Thoracic aorta (tissue), 2 donors: Measurements from ENCODE around the gene FIGLA. TPM values are rescaled to one million over a fixed set of nuclear protein-coding genes. Genes with fewer than 3 reads are reported as not detected.
A peak's percentile ranks its signal among the peaks of the same experiment; 100 is the strongest.

ENCODE experiments used
- ATAC-seq: fragments of 150-250 bp; one replicate; pipeline ENCODE4 v1.8.0; 2017; ENCODE audit warnings: low read depth; ENCODE audit not compliant: insufficient number of reproducible peaks, low FRiP score
- DNase-seq: peaks from one replicate; pipeline ENCODE4 v3.0.0-alpha.2; 2020; ENCODE audit warnings: low spot score
- H3K27ac ChIP-seq, 2 donors: fragments of 200-600 bp; sonication (generic); 1 replicate in 1 of 2; 2 replicates in 1 of 2; pipeline ENCODE4 v1.5.1; 2016; ENCODE audit warnings: mild to moderate bottlenecking in 2 of 2, moderate library complexity in 2 of 2
- H3K27me3 ChIP-seq: fragments of 200-600 bp; sonication (generic); replicated peaks from 2 replicates; pipeline ENCODE4 v1.6.0; 2016; ENCODE audit warnings: mild to moderate bottlenecking; ENCODE audit not compliant: insufficient read depth
- H3K36me3 ChIP-seq: fragments of 200-600 bp; sonication (generic); one replicate; pipeline ENCODE4 v1.5.1; 2016
- H3K4me1 ChIP-seq, 2 donors: fragments of 200-600 bp; sonication (generic); 1 replicate in 1 of 2; 2 replicates in 1 of 2; pipeline versions ENCODE4 v1.5.1 to v1.6.0; 2016; ENCODE audit warnings: low read depth in 2 of 2, mild to moderate bottlenecking in 1 of 2; ENCODE audit not compliant: control insufficient read depth in 1 of 2
- H3K4me3 ChIP-seq: fragments of 200-600 bp; sonication (generic); 2 replicates; pipeline ENCODE4 v1.5.1; 2016; ENCODE audit warnings: mild to moderate bottlenecking
- H3K9me3 ChIP-seq: fragments of 200-600 bp; sonication (generic); 2 replicates; pipeline ENCODE4 v1.5.1; 2016
- total RNA-seq, 2 donors: library from RNA; depleted of rRNA; stranded (reverse); fragments of >200 nt; gene quantifications; one replicate each; pipeline versions ENCODE4 v1.1.0 to v1.2.3, GENCODE V29; 2016
- TF ChIP-seq, protein P1 (sequence below): fragments of 200-600 bp; sonication (generic); IDR thresholded peaks from one replicate; pipeline ENCODE4 v1.5.1; 2019; ENCODE audit warnings: antibody characterized with exemption

The FIGLA gene
- total RNA-seq, 2 donors from 2014 or later, result not detected

DNA sequence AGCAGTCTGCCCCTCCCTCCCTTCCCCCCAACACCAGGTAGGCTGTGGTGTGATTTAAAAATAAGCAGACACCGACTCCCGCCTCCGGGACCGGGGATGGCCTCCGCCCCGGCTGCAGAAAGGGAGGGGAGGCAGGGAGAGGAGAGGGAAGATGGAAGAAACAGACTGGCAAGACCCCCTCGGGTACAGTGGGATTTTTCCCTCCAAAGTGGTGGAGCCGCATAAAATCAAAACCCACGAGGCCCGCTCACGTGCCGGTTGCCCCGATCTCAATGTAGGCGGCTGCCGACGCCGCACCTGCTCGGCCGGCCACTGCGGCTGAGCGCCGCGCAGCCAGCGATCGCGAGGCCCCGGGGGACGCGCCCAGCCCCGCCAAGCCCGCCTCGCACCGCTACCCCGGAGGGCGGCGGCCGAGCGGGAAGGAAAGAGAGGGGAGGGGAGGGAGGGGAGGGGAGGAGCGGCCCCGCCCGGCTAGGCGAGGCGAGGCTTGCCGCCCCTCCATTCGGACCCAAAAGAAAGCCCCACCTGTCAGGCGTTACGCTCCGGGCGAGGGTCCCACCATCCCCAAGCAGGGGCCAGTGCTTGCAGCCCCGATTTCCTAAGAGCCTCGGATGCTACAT lies 23.3 kb downstream of the FIGLA start:
- no peak overlapping the region for H3K27ac ChIP-seq
- no peaks in the 10 kb centered on the region for H3K36me3 ChIP-seq
- DNase-seq, result no peak
- peak overlapping the region; percentile 71 for H3K4me3 ChIP-seq
- H3K9me3 ChIP-seq, result no peaks in the 10 kb centered on the region
- peaks cover 10% of the 10 kb centered on the region for H3K27me3 ChIP-seq
- H3K4me1 ChIP-seq, result peaks cover 15 to 16% of the 10 kb centered on the region in 2 donors
- ATAC-seq, result no peak
- TF ChIP-seq, protein P1, sequence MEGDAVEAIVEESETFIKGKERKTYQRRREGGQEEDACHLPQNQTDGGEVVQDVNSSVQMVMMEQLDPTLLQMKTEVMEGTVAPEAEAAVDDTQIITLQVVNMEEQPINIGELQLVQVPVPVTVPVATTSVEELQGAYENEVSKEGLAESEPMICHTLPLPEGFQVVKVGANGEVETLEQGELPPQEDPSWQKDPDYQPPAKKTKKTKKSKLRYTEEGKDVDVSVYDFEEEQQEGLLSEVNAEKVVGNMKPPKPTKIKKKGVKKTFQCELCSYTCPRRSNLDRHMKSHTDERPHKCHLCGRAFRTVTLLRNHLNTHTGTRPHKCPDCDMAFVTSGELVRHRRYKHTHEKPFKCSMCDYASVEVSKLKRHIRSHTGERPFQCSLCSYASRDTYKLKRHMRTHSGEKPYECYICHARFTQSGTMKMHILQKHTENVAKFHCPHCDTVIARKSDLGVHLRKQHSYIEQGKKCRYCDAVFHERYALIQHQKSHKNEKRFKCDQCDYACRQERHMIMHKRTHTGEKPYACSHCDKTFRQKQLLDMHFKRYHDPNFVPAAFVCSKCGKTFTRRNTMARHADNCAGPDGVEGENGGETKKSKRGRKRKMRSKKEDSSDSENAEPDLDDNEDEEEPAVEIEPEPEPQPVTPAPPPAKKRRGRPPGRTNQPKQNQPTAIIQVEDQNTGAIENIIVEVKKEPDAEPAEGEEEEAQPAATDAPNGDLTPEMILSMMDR, result no peak

DNA sequence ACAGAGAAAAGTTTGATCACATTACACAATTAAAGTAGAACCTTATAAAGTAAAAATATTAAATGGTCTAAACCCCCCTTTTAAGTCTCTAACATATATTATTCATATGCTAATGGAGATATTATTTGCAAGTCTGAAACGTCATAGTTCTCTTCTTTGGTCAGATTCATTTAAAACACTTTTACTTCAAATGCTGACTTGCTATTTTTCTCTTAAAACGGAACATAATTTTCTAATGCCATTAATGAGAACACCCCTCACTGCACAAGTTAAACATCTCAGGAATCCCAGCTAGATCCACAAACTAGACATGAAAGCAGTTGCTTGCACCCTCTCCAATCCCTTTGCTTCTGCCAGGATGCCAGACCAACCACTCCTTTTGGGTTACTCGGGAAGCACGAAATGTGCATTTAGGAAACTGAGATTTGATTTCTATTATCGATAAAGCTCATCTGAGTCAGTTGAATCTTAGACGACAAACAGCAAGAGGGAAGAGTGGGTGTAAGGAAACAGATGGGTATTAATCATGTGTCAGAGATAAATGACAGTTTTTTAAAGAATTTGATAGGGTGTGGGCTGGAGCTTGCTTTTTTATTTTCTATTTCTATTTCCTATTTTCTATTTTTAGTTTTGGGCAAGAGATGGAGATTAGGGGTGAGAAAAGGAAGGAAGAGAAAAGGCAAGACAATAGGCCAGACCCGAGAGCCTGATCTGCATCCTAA lies 23.9 kb downstream of the FIGLA start:
- ATAC-seq, result no peak
- H3K4me3 ChIP-seq, result peak overlapping the region; percentile 71

DNA sequence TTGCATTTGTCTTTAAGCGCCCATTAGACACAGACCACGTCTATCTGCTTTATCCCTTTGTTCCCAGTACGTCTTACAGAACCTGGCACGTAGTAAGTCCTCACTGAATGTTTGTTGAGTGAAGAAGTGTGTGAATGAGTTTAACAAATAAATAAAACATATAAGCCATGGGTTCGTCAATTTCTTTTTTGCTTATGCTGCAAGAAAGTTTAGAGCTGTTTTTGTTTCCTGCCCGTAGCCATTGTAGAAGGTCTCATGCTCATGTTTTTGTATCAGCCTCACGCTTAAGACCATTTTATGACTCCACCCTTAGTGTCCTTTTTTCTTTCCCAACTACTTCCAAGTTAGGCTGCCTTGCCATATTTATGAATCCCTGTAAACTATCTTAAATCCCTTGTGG lies 24.9 kb downstream of the FIGLA start:
- Histone ChIP-seq H3K9me3 (no peaks in the 10 kb centered on the region), H3K27me3 (peaks cover 10% of the 10 kb centered on the region), H3K4me1 (peaks cover 15 to 16% of the 10 kb centered on the region in 2 donors), H3K27ac (no peak overlapping the region), H3K36me3 (no peaks in the 10 kb centered on the region), H3K4me3 (no peak overlapping the region)
- ATAC-seq (no peak), DNase-seq (no peak)
- TF ChIP-seq, protein P1, result no peak

More for the DNA sequence above, 23.9 kb downstream of the FIGLA start:
- Histone ChIP-seq H3K27me3 (peaks cover 10% of the 10 kb centered on the region), H3K36me3 (no peaks in the 10 kb centered on the region), H3K27ac (no peak overlapping the region), H3K4me1 (peaks cover 15 to 16% of the 10 kb centered on the region in 2 donors), H3K9me3 (no peaks in the 10 kb centered on the region)
- TF ChIP-seq, protein P1, result no peak
- DNase-seq, result no peak

DNA sequence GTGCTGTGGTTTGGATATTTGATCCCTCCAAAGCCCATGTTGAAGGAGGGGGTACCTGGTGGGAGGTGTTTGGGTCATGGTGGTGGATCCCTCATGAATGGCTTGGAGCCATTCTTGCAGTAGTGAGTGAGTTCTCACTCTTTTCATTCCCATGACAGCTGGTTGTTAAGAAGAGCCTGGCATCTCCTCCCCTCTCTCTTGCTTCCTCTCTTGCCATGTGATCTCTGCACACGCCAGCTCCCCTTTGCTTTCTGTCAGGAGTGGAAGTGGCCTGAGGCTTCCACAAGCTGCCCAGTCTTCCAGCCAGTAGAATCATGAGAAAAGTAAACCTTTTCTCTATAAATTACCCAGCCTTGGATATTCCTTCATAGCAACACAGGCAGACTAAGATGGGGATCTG lies 31.0 kb downstream of the FIGLA start:
- TF ChIP-seq, protein P1, result no peak
- no peak overlapping the region for H3K4me3 ChIP-seq
- H3K27ac ChIP-seq, result no peak overlapping the region
- H3K36me3 ChIP-seq, result no peaks in the 10 kb centered on the region
- DNase-seq (no peak), ATAC-seq (no peak)
- no peaks in the 10 kb centered on the region for H3K27me3 ChIP-seq
- no peaks in the 10 kb centered on the region for H3K4me1 ChIP-seq
- no peaks in the 10 kb centered on the region for H3K9me3 ChIP-seq

DNA sequence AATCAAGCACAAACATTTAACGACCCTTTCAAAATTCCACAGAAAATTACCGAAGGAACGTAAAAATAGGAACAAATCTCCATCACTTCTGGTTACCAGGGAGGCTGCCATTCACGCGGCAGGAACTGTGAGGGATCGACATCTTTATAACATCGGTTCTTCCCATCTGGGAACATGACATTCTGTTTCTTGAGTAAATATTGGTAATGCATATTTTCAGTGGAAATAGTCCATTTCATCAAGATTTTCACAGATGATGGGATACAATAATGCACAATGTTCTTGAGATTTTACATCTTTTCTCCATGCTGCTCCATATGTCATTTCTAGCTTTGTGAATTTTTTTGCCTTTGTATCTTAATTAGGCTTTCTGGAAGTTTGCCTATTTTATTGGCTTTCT lies 32.5 kb downstream of the FIGLA start:
- TF ChIP-seq, protein P1, result no peak
- H3K4me3 ChIP-seq, result no peak overlapping the region
- H3K27ac ChIP-seq, result no peak overlapping the region
- H3K4me1 ChIP-seq, result no peaks in the 10 kb centered on the region
- ATAC-seq (no peak), DNase-seq (no peak)
- no peaks in the 10 kb centered on the region for H3K36me3 ChIP-seq
- no peaks in the 10 kb centered on the region for H3K27me3 ChIP-seq
- no peaks in the 10 kb centered on the region for H3K9me3 ChIP-seq
